ENCODE measurements around the gene PARVB.

The PARVB gene

GRCh38 chr22:44076825-44077224 is 52.7 kb downstream of the PARVB start:
- H3K27ac ChIP-seq = no peak overlapping the region
- POLR2A ChIA-PET (ENCODE audit: low non-redundant PET) = no interaction called here
- no peak for TF ChIP-seq CTCF (conservative IDR thresholded peaks at IDR 0.05; ENCODE audit: low read depth)
- CTCF ChIA-PET = no interaction called here
- no peak for DNase-seq (ENCODE audit: low spot score)

- no peak overlapping the region for H3K27ac ChIP-seq
- ChIA-PET CTCF (interaction anchor here (0.6 to 1.4 kb wide), 11 partner anchors 11 to 546 kb away, joined by 3 to 12 read pairs (median 4); no protein-coding TSS in a partner anchor), POLR2A (ENCODE audit: low non-redundant PET) (no interaction called here)
- peak; percentile 59 for DNase-seq (ENCODE audit: low spot score)
- peak; percentile 92 for TF ChIP-seq CTCF (conservative IDR thresholded peaks at IDR 0.05; ENCODE audit: low read depth)
Measured at GRCh38 chr22:44080936-44081861, 57.1 kb downstream of the PARVB start.

GRCh38 chr22:44082801-44083200 is 58.7 kb downstream of the PARVB start:
- no peak for DNase-seq (ENCODE audit: low spot score)
- H3K27ac ChIP-seq = no peak overlapping the region
- no peak for TF ChIP-seq CTCF (conservative IDR thresholded peaks at IDR 0.05; ENCODE audit: low read depth)
- ChIA-PET POLR2A (ENCODE audit: low non-redundant PET) (no interaction called here), CTCF (interaction anchor here (1.7 kb wide), 1 partner anchor 89 kb away, joined by 7 read pairs; no protein-coding TSS in a partner anchor)

- H3K27ac ChIP-seq = no peak overlapping the region
- no peak for DNase-seq (ENCODE audit: low spot score)
- CTCF ChIA-PET = no interaction called here
- POLR2A ChIA-PET (ENCODE audit: low non-redundant PET) = no interaction called here
- TF ChIP-seq CTCF (conservative IDR thresholded peaks at IDR 0.05; ENCODE audit: low read depth) = no peak
Measured at GRCh38 chr22:44084044-44084772, 60.1 kb downstream of the PARVB start.

GRCh38 chr22:44085743-44086270 is 61.7 kb downstream of the PARVB start:
- peak overlapping the region; percentile 40 for H3K27ac ChIP-seq
- peak; percentile 54 for DNase-seq (ENCODE audit: low spot score)
- POLR2A ChIA-PET (ENCODE audit: low non-redundant PET) = no interaction called here
- CTCF ChIA-PET = interaction anchor here (0.5 to 3.7 kb wide), 7 partner anchors 27 to 539 kb away, joined by 3 to 30 read pairs (median 3); no protein-coding TSS in a partner anchor
- TF ChIP-seq CTCF (conservative IDR thresholded peaks at IDR 0.05; ENCODE audit: low read depth) = peak; percentile 46
